ENCODE results near the gene SF3A2. TPM values are rescaled to one million over a fixed set of nuclear protein-coding genes. Genes with fewer than 3 reads are reported as not detected.
"Not testable (repeated sequence)": the region's sequence is repeated elsewhere in the genome, so short reads cannot be mapped to it uniquely, and the experiment has no call there.

The SF3A2 gene
- total RNA-seq, 1 donor from 2014 or later: 71.2 TPM

DNA sequence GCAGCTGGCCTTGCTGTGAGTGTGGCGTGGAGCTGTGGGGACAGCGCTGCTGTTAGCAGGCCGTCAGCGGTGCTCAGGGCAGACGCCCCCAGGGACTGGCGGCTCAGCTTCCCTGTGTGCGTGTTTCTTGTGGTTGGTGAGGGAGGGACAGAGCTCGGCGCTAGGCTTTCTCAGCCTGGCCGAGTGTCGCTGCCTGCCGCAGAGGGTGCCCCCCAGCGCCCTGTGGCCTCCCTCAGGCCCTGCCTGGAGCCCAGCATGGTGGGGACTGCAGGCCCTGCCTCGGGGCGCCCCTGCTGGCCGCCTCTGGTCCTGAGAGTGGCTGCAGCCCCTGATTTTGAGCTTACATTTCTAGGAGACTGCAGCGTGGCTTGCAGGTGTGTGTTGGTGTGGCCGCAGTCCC lies 37.4 kb upstream of the SF3A2 start:
- Histone ChIP-seq H3K27ac (no peak overlapping the region), H3K4me3 (no peak overlapping the region), H3K4me1 (peaks cover 7% of the 10 kb centered on the region), H3K27me3 (no peaks in the 10 kb centered on the region), H3K36me3 (peaks cover 0 to 20% of the 10 kb centered on the region in 2 donors), H3K9me3 (no peaks in the 10 kb centered on the region)
- TF ChIP-seq POLR2AphosphoS5 (IDR thresholded peaks at IDR 0.05; ENCODE audit: insufficient read depth in 1 of 2, low read depth in 1 of 2) (no peak), POLR2A (IDR thresholded peaks at IDR 0.05) (no peak)
- TF ChIP-seq, protein P1, sequence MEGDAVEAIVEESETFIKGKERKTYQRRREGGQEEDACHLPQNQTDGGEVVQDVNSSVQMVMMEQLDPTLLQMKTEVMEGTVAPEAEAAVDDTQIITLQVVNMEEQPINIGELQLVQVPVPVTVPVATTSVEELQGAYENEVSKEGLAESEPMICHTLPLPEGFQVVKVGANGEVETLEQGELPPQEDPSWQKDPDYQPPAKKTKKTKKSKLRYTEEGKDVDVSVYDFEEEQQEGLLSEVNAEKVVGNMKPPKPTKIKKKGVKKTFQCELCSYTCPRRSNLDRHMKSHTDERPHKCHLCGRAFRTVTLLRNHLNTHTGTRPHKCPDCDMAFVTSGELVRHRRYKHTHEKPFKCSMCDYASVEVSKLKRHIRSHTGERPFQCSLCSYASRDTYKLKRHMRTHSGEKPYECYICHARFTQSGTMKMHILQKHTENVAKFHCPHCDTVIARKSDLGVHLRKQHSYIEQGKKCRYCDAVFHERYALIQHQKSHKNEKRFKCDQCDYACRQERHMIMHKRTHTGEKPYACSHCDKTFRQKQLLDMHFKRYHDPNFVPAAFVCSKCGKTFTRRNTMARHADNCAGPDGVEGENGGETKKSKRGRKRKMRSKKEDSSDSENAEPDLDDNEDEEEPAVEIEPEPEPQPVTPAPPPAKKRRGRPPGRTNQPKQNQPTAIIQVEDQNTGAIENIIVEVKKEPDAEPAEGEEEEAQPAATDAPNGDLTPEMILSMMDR (IDR thresholded peaks at IDR 0.05): no peak
- intact Hi-C loops (cut with DNase I): no loop called here
- DNase-seq (ENCODE audit: extremely low spot score in 2 of 2): no peak

DNA sequence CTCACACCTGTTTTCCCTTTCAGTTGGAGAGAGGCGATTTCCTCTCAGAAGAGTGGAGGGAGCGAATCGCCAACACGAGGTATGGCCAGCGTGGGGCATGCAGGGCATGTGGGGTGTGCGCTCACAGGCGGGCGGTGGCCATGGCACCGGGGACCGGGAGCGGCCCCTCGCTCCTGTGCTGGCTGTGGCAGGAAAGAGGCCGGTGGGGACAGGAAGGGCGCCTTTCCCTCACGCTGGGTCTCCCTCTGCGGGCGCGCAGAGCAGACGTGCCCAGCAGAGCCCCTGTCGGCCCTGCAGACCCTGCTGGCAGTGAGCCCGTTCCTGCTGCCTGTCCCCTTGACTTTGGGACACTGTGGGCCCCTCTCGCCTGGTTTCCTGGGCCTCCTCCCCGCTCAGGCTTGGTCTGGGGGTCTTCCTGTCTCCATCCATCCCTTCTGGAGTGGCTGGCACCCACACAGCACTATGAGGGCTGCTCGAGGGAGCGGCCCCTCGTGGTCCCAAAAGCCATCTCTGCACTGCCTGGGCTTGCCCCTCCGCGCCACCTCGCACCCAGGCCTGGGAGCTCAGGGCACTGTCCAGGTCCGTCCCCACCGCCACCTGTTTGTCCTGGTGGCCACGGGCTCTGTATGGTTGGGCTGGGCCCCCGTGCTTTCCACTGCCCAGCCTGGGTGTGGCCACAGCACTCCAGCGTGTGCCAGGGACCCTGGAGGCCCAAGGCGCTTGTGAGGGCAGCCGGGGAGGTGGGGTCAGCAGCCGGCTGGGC lies 36.6 kb upstream of the SF3A2 start:
- no peaks in the 10 kb centered on the region for H3K27me3 ChIP-seq
- H3K27ac ChIP-seq: no peak overlapping the region
- no peak for DNase-seq (ENCODE audit: extremely low spot score in 2 of 2)
- no peak overlapping the region for H3K4me3 ChIP-seq
- H3K36me3 ChIP-seq: peaks cover 0 to 13% of the 10 kb centered on the region in 2 donors
- intact Hi-C loops (cut with DNase I): no loop called here
- peaks cover 16% of the 10 kb centered on the region for H3K4me1 ChIP-seq
- TF ChIP-seq POLR2AphosphoS5 (IDR thresholded peaks at IDR 0.05; ENCODE audit: insufficient read depth in 1 of 2, low read depth in 1 of 2): no peak
- TF ChIP-seq POLR2A (IDR thresholded peaks at IDR 0.05): no peak
- TF ChIP-seq, protein P1 (IDR thresholded peaks at IDR 0.05): no peak
- H3K9me3 ChIP-seq: no peaks in the 10 kb centered on the region

DNA sequence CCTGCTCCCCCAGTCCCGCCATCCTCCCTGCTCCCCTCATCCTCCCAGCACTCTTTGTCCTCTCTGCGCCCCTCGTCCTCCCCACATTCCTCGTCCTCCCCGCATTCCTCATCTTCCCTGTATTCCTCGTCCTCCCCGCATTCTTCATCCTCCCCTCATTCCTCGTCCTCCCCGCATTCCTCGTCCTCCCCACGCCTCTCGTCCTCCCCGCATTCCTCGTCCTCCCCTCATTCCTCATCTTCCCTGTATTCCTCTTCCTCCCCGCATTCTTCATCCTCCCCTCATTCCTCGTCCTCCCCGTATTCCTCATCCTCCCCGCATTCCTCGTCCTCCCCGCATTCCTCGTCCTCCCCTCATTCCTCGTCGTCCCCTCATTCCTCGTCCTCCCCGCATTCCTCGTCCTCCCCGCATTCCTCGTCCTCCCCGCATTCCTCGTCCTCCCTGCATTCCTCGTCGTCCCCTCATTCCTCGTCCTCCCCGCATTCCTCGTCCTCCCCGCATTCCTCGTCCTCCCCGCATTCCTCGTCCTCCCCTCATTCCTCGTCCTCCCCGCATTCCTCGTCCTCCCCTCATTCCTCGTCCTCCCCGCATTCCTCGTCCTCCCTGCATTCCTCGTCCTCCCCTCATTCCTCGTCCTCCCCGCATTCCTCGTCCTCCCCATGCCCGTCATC lies 35.9 kb upstream of the SF3A2 start:
- Histone ChIP-seq H3K36me3 (peaks cover 0 to 13% of the 10 kb centered on the region in 2 donors), H3K4me1 (peaks cover 17% of the 10 kb centered on the region)
- H3K9me3 ChIP-seq; DNase-seq (ENCODE audit: extremely low spot score in 2 of 2); intact Hi-C loops (cut with DNase I); H3K27me3 ChIP-seq; H3K27ac ChIP-seq; H3K4me3 ChIP-seq: not testable (repeated sequence)

DNA sequence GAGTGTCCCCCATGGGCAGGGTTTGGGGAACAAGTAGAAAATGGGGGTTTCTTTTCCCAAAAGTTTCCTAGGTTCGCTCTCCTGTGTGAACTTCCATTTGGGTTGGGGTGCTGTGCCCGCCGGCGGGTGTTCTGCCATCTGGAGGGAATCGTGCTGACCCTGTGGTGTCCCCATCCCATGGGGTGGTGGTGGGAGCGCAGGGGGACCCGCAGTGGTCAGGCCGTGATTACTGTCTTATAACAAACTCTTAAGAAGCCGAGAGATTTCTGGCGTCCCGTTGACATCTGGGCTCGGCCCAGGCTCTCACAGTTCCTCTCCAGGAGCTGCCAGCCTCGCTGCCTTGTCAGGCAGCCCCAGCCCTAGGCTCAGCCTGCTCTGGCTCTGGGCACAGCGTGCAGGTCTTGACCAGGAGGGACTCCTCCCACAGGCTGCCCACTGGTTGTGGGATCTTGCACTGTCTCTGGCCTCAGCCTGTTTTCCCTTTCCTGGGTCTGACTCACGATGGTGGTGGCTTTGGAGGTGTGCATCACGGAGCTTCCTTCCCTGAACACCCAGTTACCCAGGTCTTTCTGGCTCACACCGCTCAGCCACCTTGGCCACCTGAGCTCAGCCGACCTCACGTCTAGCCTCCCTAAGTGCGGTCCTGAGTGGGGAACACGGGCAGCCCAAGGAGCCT lies 35.0 kb upstream of the SF3A2 start:
- intact Hi-C loops (cut with DNase I): no loop called here
- H3K27ac ChIP-seq: no peak overlapping the region
- H3K36me3 ChIP-seq: peaks cover 0 to 15% of the 10 kb centered on the region in 2 donors
- H3K9me3 ChIP-seq: no peaks in the 10 kb centered on the region
- peaks cover 17% of the 10 kb centered on the region for H3K4me1 ChIP-seq
- TF ChIP-seq POLR2AphosphoS5 (IDR thresholded peaks at IDR 0.05; ENCODE audit: insufficient read depth in 1 of 2, low read depth in 1 of 2) (no peak), POLR2A (IDR thresholded peaks at IDR 0.05) (no peak)
- TF ChIP-seq, protein P1 (IDR thresholded peaks at IDR 0.05): no peak
- no peak for DNase-seq (ENCODE audit: extremely low spot score in 2 of 2)
- H3K27me3 ChIP-seq: no peaks in the 10 kb centered on the region
- H3K4me3 ChIP-seq: no peak overlapping the region

DNA sequence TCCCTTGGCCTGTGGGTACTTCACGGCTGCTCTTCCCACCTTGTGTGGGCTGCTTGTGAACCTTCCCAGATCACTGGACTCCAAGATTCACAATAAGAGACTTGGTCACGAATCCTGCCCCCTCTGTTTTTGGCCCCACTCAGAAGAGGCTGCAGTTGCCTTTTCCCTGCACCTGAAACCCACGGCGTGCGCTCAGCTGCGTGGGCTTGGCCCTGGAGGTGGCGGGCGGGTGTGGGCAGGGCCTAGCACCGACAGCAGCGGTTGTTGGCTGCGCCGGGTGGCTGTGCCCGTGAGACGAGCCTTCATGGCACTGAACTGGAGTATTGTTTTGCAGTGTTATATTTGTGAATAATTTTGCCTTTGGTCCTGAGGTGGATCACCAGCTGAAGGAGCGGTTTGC lies 34.3 kb upstream of the SF3A2 start:
- no peaks in the 10 kb centered on the region for H3K9me3 ChIP-seq
- H3K4me3 ChIP-seq: no peak overlapping the region
- no peak for DNase-seq (ENCODE audit: extremely low spot score in 2 of 2)
- TF ChIP-seq, protein P1 (IDR thresholded peaks at IDR 0.05): no peak
- TF ChIP-seq POLR2AphosphoS5 (IDR thresholded peaks at IDR 0.05; ENCODE audit: insufficient read depth in 1 of 2, low read depth in 1 of 2) (no peak), POLR2A (IDR thresholded peaks at IDR 0.05) (no peak)
- intact Hi-C loops (cut with DNase I): no loop called here
- no peaks in the 10 kb centered on the region for H3K27me3 ChIP-seq
- peaks cover 0 to 21% of the 10 kb centered on the region in 2 donors for H3K36me3 ChIP-seq
- peaks cover 17% of the 10 kb centered on the region for H3K4me1 ChIP-seq
- no peak overlapping the region for H3K27ac ChIP-seq

Data from vagina (tissue), 2 donors.